ENCODE measurements around the gene ZRANB3.
"Not testable (repeated sequence)": the region's sequence is repeated elsewhere in the genome, so short reads cannot be mapped to it uniquely, and the experiment has no call there.

ZRANB3 gene

DNA sequence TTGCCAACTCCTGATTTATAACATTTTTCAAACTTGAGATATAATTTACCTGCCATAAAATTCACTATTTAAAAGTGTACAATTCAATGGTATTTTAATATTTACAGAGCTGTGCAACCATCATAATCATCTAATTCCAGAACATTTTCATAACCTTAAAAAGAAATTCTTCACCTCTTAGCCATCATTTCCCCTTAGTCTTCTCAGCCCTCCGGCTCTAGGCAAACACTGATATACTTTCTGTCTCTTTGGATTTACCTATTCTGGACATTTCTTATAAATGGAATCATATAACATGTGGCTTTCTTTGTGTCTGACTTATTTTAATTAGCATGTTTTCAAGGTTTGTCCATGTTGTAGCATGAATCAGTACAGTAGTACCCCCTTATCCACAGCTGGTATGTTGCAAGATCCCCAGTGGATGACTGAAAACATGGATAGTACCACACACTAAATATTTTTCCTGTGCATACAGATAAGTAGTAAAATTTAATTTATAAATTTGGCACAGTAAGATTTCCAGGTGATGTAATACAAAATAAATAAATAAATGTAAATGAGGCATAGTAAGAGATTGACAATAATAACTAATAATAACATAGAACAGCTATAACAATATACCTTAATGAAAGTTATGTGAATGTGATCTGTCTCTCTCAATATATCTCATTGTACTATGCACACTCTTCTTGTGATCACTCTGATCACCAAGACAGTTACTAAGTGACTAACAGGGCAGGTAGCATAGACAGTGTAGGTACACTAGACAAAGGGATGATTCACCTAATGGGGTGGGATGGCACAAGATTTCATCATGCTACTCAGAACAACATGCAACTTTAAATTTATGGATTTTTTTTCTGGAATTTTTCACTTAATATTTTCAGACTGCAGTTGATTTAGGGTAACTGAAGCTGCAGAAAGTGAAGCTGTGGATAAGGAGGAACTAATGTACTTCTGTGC lies 405.8 kb downstream of the ZRANB3 start:
- H3K4me2 ChIP-seq = no peak overlapping the region
- H3K27me3 ChIP-seq = no peaks in the 10 kb centered on the region
- no peaks in the 10 kb centered on the region for H3K9me3 ChIP-seq
- H3K9ac ChIP-seq = no peak overlapping the region
- no peak overlapping the region for H3K27ac ChIP-seq
- no peaks in the 10 kb centered on the region for H3K4me1 ChIP-seq
- H4K20me1 ChIP-seq = no peaks in the 10 kb centered on the region
- no peak for TF ChIP-seq Cebpa-rat (IDR thresholded peaks at IDR 0.05)
- no peak overlapping the region for H3K4me3 ChIP-seq
- H3K36me3 ChIP-seq = peaks cover 64% of the 10 kb centered on the region

DNA sequence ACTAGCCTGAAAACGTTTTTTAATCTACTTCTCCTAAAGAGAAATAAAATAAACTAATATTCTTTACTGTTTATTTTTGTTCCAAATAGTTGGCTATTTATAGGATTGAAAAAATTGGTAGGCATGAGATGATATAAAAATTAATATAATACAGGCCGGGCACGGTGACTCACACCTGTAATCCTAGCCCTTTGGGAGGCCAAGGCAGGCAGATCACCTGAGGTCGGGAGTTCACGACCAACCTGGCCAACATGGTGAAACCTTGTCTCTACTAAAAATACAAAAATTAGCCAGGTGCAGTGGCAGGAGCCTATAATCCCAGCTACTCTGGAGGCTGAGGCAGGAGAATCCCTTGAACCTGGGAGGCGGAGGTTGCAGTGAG lies 409.4 kb downstream of the ZRANB3 start:
- H3K9ac ChIP-seq, H3K4me3 ChIP-seq, H3K27ac ChIP-seq, H3K4me1 ChIP-seq, H3K9me3 ChIP-seq, H4K20me1 ChIP-seq, H3K4me2 ChIP-seq, H3K27me3 ChIP-seq: not testable (repeated sequence)
- H3K36me3 ChIP-seq = peaks cover 39% of the 10 kb centered on the region

DNA sequence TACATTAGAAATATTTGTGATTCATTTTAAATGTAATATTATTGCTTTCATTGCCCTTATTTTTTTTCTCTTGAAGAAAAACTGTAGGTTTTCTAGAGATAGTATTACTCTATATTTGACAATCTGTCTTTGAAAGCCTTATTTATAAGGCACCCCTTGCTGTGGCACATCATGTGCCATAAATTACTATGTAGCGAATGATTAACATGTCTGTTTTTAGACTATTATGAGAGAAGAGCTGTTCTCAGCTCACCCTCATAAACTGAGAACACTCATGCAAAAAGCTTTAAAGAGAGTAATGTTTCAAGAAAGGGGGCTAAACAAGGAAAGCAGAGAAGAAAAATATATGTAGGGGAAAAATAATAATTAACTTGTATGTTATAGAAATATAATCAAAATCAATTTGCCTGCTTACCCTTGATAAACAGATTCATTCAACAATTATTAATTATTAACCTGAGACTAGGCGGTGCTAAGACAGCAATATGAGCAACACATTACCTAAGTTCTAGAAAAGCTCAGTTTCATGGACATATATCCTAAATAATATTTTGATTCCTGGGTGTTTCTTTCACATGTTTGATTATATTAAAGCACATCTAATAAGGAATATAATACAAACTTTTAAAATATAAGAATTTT lies 409.9 kb downstream of the ZRANB3 start:
- H3K27me3 ChIP-seq = no peaks in the 10 kb centered on the region
- H3K4me3 ChIP-seq = no peak overlapping the region
- H3K9me3 ChIP-seq = no peaks in the 10 kb centered on the region
- no peaks in the 10 kb centered on the region for H4K20me1 ChIP-seq
- H3K4me1 ChIP-seq = no peaks in the 10 kb centered on the region
- H3K36me3 ChIP-seq = peaks cover 34% of the 10 kb centered on the region
- TF ChIP-seq Cebpa-rat (IDR thresholded peaks at IDR 0.05) = no peak
- no peak overlapping the region for H3K9ac ChIP-seq
- no peak overlapping the region for H3K27ac ChIP-seq
- no peak overlapping the region for H3K4me2 ChIP-seq

DNA sequence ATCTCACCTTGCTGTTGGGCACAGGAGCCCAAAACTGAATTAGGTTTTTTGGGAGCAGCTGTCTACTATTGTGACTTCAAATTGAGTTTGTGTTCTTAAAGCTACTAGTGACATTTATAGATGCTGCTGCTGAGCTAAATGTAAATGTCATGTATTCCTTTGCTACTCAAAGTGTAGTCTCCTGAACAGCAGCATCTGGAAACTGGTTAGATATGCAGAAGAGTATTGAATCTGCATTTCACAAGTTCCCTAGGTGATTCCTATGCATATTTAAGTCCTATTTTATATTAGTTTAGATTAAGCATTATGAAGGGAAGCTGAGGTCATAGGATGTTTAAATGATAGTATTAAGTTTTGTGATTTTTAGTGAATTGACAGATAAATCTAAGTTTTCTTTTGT lies 411.4 kb downstream of the ZRANB3 start:
- no peaks in the 10 kb centered on the region for H4K20me1 ChIP-seq
- H3K36me3 ChIP-seq = peaks cover 32% of the 10 kb centered on the region
- no peaks in the 10 kb centered on the region for H3K4me1 ChIP-seq
- no peaks in the 10 kb centered on the region for H3K9me3 ChIP-seq
- H3K9ac ChIP-seq = no peak overlapping the region
- H3K4me2 ChIP-seq = no peak overlapping the region
- no peak overlapping the region for H3K4me3 ChIP-seq
- H3K27ac ChIP-seq = no peak overlapping the region
- H3K27me3 ChIP-seq = no peaks in the 10 kb centered on the region
- no peak for TF ChIP-seq Cebpa-rat (IDR thresholded peaks at IDR 0.05)

DNA sequence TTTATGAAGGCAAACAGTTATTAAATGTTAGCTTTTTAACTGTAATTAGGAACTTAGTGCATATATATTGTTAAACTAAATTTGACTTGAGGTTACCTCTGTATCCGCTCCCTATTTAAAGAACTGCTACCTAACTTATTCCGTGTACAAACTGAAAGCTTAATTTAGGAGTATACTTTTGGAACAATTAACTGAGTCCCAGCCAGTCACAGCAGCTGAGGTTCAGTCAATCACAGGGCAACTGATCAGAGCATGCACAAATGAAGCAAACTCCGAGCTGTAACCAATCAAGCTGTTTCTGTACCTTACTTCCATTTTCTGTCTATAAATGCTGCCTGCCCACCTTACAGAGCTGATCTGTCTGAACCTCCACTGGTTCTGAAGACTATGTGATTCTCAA lies 417.7 kb downstream of the ZRANB3 start:
- H3K4me2 ChIP-seq = no peak overlapping the region
- peaks cover 40% of the 10 kb centered on the region for H3K36me3 ChIP-seq
- TF ChIP-seq Cebpa-rat (IDR thresholded peaks at IDR 0.05) = no peak
- no peaks in the 10 kb centered on the region for H3K4me1 ChIP-seq
- no peaks in the 10 kb centered on the region for H3K9me3 ChIP-seq
- H3K9ac ChIP-seq = no peak overlapping the region
- H3K4me3 ChIP-seq = no peak overlapping the region
- H3K27me3 ChIP-seq = no peaks in the 10 kb centered on the region
- H4K20me1 ChIP-seq = no peaks in the 10 kb centered on the region; the same call in 1 of the 2 replicates
- H3K27ac ChIP-seq = no peak overlapping the region

DNA sequence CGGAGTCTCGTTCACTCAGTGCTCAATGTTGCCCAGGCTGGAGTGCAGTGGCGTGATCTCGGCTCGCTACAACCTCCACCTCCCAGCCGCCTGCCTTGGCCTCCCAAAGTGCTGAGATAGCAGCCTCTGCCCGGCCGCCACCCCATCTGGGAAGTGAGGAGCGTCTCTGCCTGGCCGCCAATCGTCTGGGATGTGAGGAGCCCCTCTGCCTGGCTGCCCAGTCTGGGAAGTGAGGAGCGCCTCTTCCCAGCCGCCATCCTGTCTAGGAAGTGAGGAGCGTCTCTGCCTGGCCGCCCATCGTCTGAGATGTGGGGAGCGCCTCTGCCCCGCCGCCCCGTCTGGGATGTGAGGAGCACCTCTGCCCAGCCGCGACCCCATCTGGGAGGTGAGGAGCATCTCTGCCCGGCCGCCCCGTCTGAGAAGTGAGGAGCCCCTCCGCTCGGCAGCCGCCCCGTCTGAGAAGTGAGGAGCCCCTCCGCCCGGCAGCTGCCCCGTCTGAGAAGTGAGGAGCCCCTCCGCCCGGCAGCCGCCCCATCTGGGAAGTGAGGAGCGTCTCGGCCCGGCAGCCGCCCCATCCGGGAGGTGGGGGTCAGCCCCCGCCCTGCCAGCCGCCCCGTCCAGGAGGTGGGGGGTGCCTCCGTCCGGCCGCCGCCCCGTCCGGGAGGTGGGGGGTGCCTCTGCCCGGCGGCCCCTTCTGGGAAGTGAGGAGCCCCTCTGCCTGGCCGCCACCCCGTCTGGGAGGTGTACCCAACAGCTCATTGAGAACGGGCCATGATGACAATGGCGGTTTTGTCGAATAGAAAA lies 425.3 kb downstream of the ZRANB3 start:
- H3K4me1 ChIP-seq, H3K4me3 ChIP-seq, H4K20me1 ChIP-seq, H3K27ac ChIP-seq, H3K27me3 ChIP-seq, H3K9ac ChIP-seq, H3K4me2 ChIP-seq: not testable (repeated sequence)
- Histone ChIP-seq H3K36me3 (peaks cover 52% of the 10 kb centered on the region), H3K9me3 (peaks cover 52% of the 10 kb centered on the region)

DNA sequence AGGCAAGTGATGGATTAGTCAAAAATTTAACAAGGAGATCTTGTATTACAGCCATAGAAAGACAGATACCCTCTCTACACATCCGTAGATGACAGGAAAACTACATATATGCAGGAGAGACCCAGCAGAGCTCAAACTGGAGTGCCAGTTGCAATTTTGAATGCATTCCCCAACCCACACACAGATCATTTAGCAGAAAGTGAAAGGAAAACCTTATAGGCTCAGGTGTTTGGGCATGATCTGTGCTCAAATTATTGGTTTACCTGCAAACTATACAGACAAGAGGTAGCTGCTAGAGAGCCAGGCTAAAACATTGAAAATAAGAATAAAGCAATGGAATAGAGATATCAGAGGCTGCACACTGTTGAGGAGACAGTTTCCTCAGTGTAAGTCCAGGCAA lies 427.2 kb downstream of the ZRANB3 start:
- no peaks in the 10 kb centered on the region for H3K27me3 ChIP-seq
- no peak for TF ChIP-seq Cebpa-rat (IDR thresholded peaks at IDR 0.05)
- H4K20me1 ChIP-seq = no peaks in the 10 kb centered on the region
- no peak overlapping the region for H3K9ac ChIP-seq
- no peak overlapping the region for H3K4me2 ChIP-seq
- H3K9me3 ChIP-seq = peaks cover 52% of the 10 kb centered on the region
- no peak overlapping the region for H3K4me3 ChIP-seq
- peaks cover 62% of the 10 kb centered on the region for H3K36me3 ChIP-seq
- H3K4me1 ChIP-seq = no peaks in the 10 kb centered on the region
- no peak overlapping the region for H3K27ac ChIP-seq

DNA sequence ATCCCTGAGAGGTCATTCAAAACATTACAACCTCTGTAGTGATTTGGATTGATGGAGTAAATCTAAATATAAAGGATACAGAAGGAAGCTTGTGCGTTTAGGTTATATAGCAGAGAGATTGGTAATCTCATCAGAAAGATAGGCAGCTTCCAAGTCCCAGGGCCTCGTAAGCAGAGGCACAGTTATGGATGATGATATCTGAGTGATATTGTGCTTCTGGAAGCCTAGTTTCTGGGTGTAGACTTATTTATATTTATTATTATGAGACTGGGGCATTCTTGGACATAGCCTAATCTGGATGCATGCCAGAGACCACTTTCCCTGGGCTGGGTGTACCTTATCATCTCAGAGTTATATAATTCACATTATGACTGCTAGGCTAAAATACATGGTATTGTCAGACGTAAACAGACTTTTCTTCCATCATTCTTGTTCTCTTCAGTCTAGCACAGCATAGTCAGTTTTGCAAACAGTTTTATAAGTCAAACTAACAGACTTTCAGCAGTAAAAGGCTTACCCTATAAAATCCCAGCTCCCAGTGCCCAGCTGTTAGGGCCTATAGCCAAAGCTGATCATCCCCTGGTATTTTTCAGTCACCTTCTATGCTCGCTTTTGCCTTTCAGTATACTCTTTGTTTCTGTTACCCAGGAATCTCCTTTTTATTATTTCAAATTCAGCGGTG lies 431.1 kb downstream of the ZRANB3 start:
- no peaks in the 10 kb centered on the region for H4K20me1 ChIP-seq
- H3K36me3 ChIP-seq = peaks cover 69% of the 10 kb centered on the region
- peaks cover 33% of the 10 kb centered on the region for H3K9me3 ChIP-seq
- no peak overlapping the region for H3K4me2 ChIP-seq
- no peak overlapping the region for H3K4me3 ChIP-seq
- H3K4me1 ChIP-seq = no peaks in the 10 kb centered on the region
- H3K27me3 ChIP-seq = no peaks in the 10 kb centered on the region
- TF ChIP-seq Cebpa-rat (IDR thresholded peaks at IDR 0.05) = no peak
- no peak overlapping the region for H3K27ac ChIP-seq
- no peak overlapping the region for H3K9ac ChIP-seq

DNA sequence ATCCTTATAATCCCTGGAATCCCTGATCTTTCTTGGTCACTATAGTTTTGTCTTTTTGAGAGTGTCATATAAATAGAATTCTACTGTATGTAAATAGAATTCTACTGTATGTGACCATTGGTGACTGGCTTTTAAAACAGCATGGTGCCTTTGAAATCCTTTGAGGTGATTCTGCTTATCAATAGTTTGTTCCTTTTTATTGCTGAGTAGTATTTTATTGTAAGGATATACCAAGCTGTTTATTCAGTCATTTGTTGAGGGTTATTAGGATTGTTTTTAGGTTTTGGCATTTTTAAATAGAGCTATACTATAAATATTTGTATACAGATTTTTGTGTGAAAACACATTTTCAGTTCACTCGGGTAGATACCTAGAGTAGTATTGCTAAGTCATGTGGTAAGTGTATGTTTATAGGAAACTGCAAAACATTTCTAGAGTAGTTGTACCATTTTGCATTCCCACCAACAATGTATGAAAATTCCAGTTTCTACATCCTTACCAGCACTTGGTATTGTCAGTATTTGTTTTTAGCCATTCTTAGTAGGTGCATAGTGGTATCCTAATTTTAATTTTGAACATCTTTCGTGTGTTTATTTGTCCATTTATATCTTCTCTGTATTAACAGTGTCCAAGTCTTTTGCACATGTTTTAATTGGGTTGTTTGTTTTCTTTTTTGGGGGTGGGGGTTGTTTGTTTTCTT lies 433.3 kb downstream of the ZRANB3 start:
- Histone ChIP-seq H3K36me3 (peaks cover 66% of the 10 kb centered on the region), H4K20me1 (no peaks in the 10 kb centered on the region)

More for the DNA sequence above, 433.3 kb downstream of the ZRANB3 start:
- H3K27me3 ChIP-seq = no peaks in the 10 kb centered on the region
- H3K4me1 ChIP-seq = no peaks in the 10 kb centered on the region
- H3K4me2 ChIP-seq = no peak overlapping the region
- H3K4me3 ChIP-seq = no peak overlapping the region
- no peak overlapping the region for H3K27ac ChIP-seq
- H3K9ac ChIP-seq = no peak overlapping the region
- H3K9me3 ChIP-seq = peaks cover 10% of the 10 kb centered on the region
- no peak for TF ChIP-seq Cebpa-rat (IDR thresholded peaks at IDR 0.05)

Data from BLaER1 (cell line).